GM23338 (cell line): ENCODE results near the gene TSR1. TPM values are rescaled to one million over a fixed set of nuclear protein-coding genes. Genes with fewer than 3 reads are reported as not detected.

ENCODE experiments used
- ATAC-seq: fragments of 200-7000 bp; cut with Tn5 transposase; 3 replicates; pipeline ENCODE4 v1.9.1; 2020
- DNase-seq: peaks from one replicate; pipeline ENCODE4 v3.0.0-alpha.2; 2015; ENCODE audit warnings: low spot score
- H2AFZ ChIP-seq: fragments of 200-600 bp; sonication (generic); 2 replicates; pipeline ENCODE4 v1.8.0; 2016; ENCODE audit warnings: antibody characterized with exemption, mild to moderate bottlenecking, moderate library complexity
- H3F3A ChIP-seq: fragments of 200-600 bp; sonication (generic); replicated peaks from 2 replicates; pipeline ENCODE4 v1.8.0; 2017; ENCODE audit warnings: antibody characterized with exemption, mixed run types, low read depth
- H3K27ac ChIP-seq: fragments of 200-600 bp; sonication (generic); 2 replicates; pipeline ENCODE4 v1.6.1; 2016; ENCODE audit warnings: low read depth
- H3K27me3 ChIP-seq: fragments of 200-600 bp; sonication (generic); 2 replicates; pipeline ENCODE4 v1.8.0; 2016; ENCODE audit warnings: mild to moderate bottlenecking, mixed run types, moderate library complexity; ENCODE audit not compliant: insufficient read depth
- H3K36me3 ChIP-seq: fragments of 200-600 bp; sonication (generic); 2 replicates; pipeline ENCODE4 v1.8.0; 2016; ENCODE audit warnings: mild to moderate bottlenecking; ENCODE audit not compliant: insufficient read depth
- H3K4me1 ChIP-seq: fragments of 200-600 bp; sonication (generic); 2 replicates; pipeline ENCODE4 v1.8.0; 2016; ENCODE audit warnings: mild to moderate bottlenecking, moderate library complexity; ENCODE audit not compliant: insufficient read depth
- H3K4me2 ChIP-seq: fragments of 200-600 bp; sonication (generic); 2 replicates; pipeline ENCODE4 v1.7.1; 2017; ENCODE audit warnings: mixed run types
- H3K4me3 ChIP-seq: fragments of 200-600 bp; sonication (generic); 2 replicates; pipeline ENCODE4 v1.6.1; 2016; ENCODE audit warnings: mixed run types
- H3K79me2 ChIP-seq: fragments of 200-600 bp; sonication (generic); replicated peaks from 2 replicates; pipeline ENCODE4 v1.8.0; 2017; ENCODE audit warnings: mild to moderate bottlenecking; ENCODE audit not compliant: insufficient read depth
- H3K9me2 ChIP-seq: fragments of 200-600 bp; sonication (generic); 2 replicates; pipeline ENCODE4 v1.8.0; 2017; ENCODE audit not compliant: insufficient read depth
- H4K20me1 ChIP-seq: fragments of 200-600 bp; sonication (generic); replicated peaks from 2 replicates; pipeline ENCODE4 v1.8.0; 2017; ENCODE audit warnings: mild to moderate bottlenecking; ENCODE audit not compliant: insufficient read depth
- H3K27ac Mint-ChIP-seq: 2 replicates; pipeline ENCODE4 v1.8.0; 2020; ENCODE audit warnings: inconsistent platforms, mild to moderate bottlenecking, moderate library complexity, mixed read lengths
- H3K27me3 Mint-ChIP-seq: 3 replicates; pipeline ENCODE4 v1.8.0; 2022; ENCODE audit warnings: low read depth, mild to moderate bottlenecking, moderate library complexity, mixed read lengths, inconsistent platforms; ENCODE audit not compliant: insufficient read depth, poor library complexity
- H3K36me3 Mint-ChIP-seq: 3 replicates; pipeline ENCODE4 v1.8.0; 2021; ENCODE audit warnings: low read depth, mild to moderate bottlenecking, inconsistent platforms, moderate library complexity, mixed read lengths
- H3K4me1 Mint-ChIP-seq: 3 replicates; pipeline ENCODE4 v1.8.0; 2020; ENCODE audit warnings: mild to moderate bottlenecking, inconsistent platforms, mixed read lengths
- H3K4me3 Mint-ChIP-seq: 3 replicates; pipeline ENCODE4 v1.8.0; 2021; ENCODE audit warnings: moderate library complexity, mild to moderate bottlenecking, inconsistent platforms, mixed read lengths
- H3K9me3 Mint-ChIP-seq: 3 replicates; pipeline ENCODE4 v1.8.0; 2020; ENCODE audit warnings: moderate library complexity, mild to moderate bottlenecking, inconsistent platforms, mixed read lengths
- CREB1 ChIP-seq: fragments of 250-450 bp; sonication (Bioruptor Pico); IDR thresholded peaks from 2 replicates; pipeline ENCODE4 v1.5.0; 2020; ENCODE audit warnings: low read depth, mild to moderate bottlenecking, moderate library complexity
- ETS1 ChIP-seq: IDR thresholded peaks from 2 replicates; pipeline ENCODE4 v1.6.1; 2016; ENCODE audit warnings: antibody characterized with exemption
- EZH2 ChIP-seq: fragments of 200-600 bp; sonication (generic); IDR thresholded peaks from one replicate; pipeline ENCODE4 v1.8.0; 2017; ENCODE audit warnings: antibody characterized with exemption, mild to moderate bottlenecking, low read depth; ENCODE audit not compliant: unreplicated experiment
- EZH2phosphoT487 ChIP-seq: fragments of 200-600 bp; sonication (generic); IDR thresholded peaks from one replicate; pipeline ENCODE4 v1.8.1; 2018; ENCODE audit warnings: antibody characterized with exemption; ENCODE audit not compliant: unreplicated experiment
- JUNB ChIP-seq: IDR thresholded peaks from one replicate; pipeline ENCODE4 v1.6.1; 2016; ENCODE audit warnings: antibody characterized with exemption; ENCODE audit not compliant: unreplicated experiment
- NANOG ChIP-seq: IDR thresholded peaks from 2 replicates; pipeline ENCODE4 v1.6.1; 2016; ENCODE audit warnings: antibody characterized with exemption, borderline replicate concordance
- POLR2AphosphoS5 ChIP-seq: IDR thresholded peaks from 2 replicates; pipeline ENCODE4 v1.6.1; 2016; ENCODE audit warnings: antibody characterized with exemption, low read depth
- REST ChIP-seq: IDR thresholded peaks from one replicate; pipeline ENCODE4 v1.6.1; 2018; ENCODE audit warnings: antibody characterized with exemption; ENCODE audit not compliant: unreplicated experiment
- ZNF462 ChIP-seq: fragments of 250-450 bp; sonication (Bioruptor Pico); IDR thresholded peaks from 2 replicates; pipeline ENCODE4 v1.5.0; 2020; ENCODE audit warnings: mild to moderate bottlenecking, moderate library complexity
- polyA plus RNA-seq: library from polyadenylated mRNA; unstranded; fragments of >200 nt; fragmentation: Nextera tagmentation; extraction: Ambion mirVana; gene quantifications from 2 replicates; pipeline ENCODE4 v1.2.1, GENCODE V29; 2016
- total RNA-seq: library from RNA; depleted of rRNA; stranded (reverse); fragments of >200 nt; shearing (Covaris generic); gene quantifications from 2 replicates; pipeline ENCODE4 v1.2.3, GENCODE V29; 2014
- TF ChIP-seq, protein P1 (sequence below), 2 experiments: fragments of 200-600 bp in 1 of 2; sonication (generic) in 1 of 2; conservative IDR thresholded peaks; 2 replicates each; pipeline versions ENCODE4 v1.5.1 to v1.6.1; 2016 to 2017; ENCODE audit warnings: antibody characterized with exemption in 2 of 2, low read depth in 2 of 2, mild to moderate bottlenecking in 2 of 2, moderate library complexity in 1 of 2

The TSR1 gene
- total and polyA plus RNA-seq, 2 experiments from 2014 or later, result 36.9 to 108 TPM

DNA sequence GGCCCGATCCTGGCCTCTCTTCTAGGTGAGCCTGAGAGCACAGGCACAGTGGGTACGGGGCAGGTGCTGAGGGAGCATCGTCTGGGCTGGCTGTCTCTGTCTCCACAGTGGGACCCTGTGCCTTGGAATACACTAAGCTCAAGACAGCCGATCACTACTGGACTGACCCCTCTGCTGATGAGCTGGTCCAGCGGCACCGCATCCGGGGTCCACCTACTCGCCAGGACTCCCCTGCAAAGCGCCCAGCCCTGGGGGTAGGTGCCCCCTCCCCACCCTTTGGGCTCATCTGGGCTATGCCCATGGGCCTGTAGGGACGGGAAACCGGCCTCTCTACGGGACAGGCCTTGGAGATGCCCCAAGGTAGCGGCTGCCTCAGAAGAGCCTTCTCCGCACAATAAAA lies 26.6 kb upstream of the TSR1 start (continued):
- TF ChIP-seq, protein P1, sequence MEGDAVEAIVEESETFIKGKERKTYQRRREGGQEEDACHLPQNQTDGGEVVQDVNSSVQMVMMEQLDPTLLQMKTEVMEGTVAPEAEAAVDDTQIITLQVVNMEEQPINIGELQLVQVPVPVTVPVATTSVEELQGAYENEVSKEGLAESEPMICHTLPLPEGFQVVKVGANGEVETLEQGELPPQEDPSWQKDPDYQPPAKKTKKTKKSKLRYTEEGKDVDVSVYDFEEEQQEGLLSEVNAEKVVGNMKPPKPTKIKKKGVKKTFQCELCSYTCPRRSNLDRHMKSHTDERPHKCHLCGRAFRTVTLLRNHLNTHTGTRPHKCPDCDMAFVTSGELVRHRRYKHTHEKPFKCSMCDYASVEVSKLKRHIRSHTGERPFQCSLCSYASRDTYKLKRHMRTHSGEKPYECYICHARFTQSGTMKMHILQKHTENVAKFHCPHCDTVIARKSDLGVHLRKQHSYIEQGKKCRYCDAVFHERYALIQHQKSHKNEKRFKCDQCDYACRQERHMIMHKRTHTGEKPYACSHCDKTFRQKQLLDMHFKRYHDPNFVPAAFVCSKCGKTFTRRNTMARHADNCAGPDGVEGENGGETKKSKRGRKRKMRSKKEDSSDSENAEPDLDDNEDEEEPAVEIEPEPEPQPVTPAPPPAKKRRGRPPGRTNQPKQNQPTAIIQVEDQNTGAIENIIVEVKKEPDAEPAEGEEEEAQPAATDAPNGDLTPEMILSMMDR (conservative IDR thresholded peaks at IDR 0.05; ENCODE audit: low read depth in 2 of 2), result no peak
- TF ChIP-seq POLR2AphosphoS5, result no peak

DNA sequence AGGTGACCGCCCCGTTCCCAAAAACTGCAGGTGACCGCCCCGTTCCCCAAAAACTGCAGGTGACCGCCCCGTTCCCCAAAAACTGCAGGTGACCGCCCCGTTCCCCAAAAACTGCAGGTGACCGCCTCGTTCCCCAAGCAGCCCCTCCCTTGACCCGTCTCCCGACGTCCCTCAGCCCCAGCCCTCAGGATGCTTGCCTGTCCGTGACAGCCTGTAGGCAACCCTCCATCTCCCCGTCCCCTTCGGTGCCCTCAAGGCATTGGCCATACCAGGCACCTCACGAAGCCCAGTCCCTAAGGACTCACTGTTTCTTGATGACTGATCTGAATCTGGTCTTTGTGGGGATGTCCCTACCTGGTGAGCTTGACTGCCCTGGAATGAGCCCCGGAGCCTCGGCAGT lies 26.2 kb upstream of the TSR1 start:
- no peaks in the 10 kb centered on the region for H3K36me3 ChIP-seq
- H3K9me2 ChIP-seq, result no peaks in the 10 kb centered on the region
- H3K36me3 Mint-ChIP-seq, result peaks cover 3% of the 10 kb centered on the region; the same call in 1 of the 3 replicates
- H3K4me3 Mint-ChIP-seq, result no peak overlapping the region
- peaks cover 11% of the 10 kb centered on the region for H3K27me3 Mint-ChIP-seq
- H3K4me1 Mint-ChIP-seq, result peaks cover 6% of the 10 kb centered on the region
- H3K4me2 ChIP-seq, result no peak overlapping the region
- H3K9me3 Mint-ChIP-seq, result no peaks in the 10 kb centered on the region
- H3F3A ChIP-seq, result no peaks in the 10 kb centered on the region
- no peak overlapping the region for H2AFZ ChIP-seq
- H3K27ac ChIP-seq, result no peak overlapping the region
- H4K20me1 ChIP-seq, result no peaks in the 10 kb centered on the region
- no peak overlapping the region for H3K4me3 ChIP-seq
- H3K4me1 ChIP-seq, result no peaks in the 10 kb centered on the region
- ATAC-seq (no peak), DNase-seq (no peak)
- H3K27ac Mint-ChIP-seq, result peak overlapping the region; percentile 53; the same call in 1 of the 2 replicates
- H3K79me2 ChIP-seq, result no peaks in the 10 kb centered on the region
- H3K27me3 ChIP-seq, result no peaks in the 10 kb centered on the region
- TF ChIP-seq REST (no peak), ETS1 (no peak), EZH2phosphoT487 (no peak), JUNB (no peak), EZH2 (no peak), CREB1 (no peak), POLR2AphosphoS5 (no peak), NANOG (no peak), ZNF462 (CRISPR knock-in tag) (no peak)
- TF ChIP-seq, protein P1 (conservative IDR thresholded peaks at IDR 0.05; ENCODE audit: low read depth in 2 of 2), result no peak
